Tibial artery (tissue), 4 donors: ENCODE data around the gene RGS11.

Source experiments
- DNase-seq, 2 donors: peaks; one replicate each; pipeline ENCODE4 v3.0.0-alpha.2; 2019
- H3K27ac ChIP-seq, 2 donors: fragments of 200-600 bp; sonication (generic) in 1 of 2; 1 replicate in 1 of 2; 2 replicates in 1 of 2; pipeline ENCODE4 v1.5.1; 2018 to 2019; ENCODE audit warnings: mild to moderate bottlenecking in 1 of 2
- H3K27me3 ChIP-seq, 2 donors: fragments of 200-600 bp; sonication (generic) in 1 of 2; one replicate each; pipeline versions ENCODE4 v1.5.1 to v1.6.0; 2016 to 2019
- H3K36me3 ChIP-seq, 3 donors: fragments of 200-600 bp; sonication (generic) in 2 of 3; one replicate each; pipeline ENCODE4 v1.5.1; 2016 to 2019; ENCODE audit warnings: mild to moderate bottlenecking in 2 of 3
- H3K4me1 ChIP-seq, 4 donors: fragments of 200-600 bp; sonication (generic) in 2 of 4; 1 replicate in 3 of 4; 2 replicates in 1 of 4; pipeline ENCODE4 v1.5.1; 2016 to 2019
- H3K4me3 ChIP-seq, 2 donors: fragments of 200-600 bp; sonication (generic) in 1 of 2; 1 replicate in 1 of 2; 2 replicates in 1 of 2; pipeline ENCODE4 v1.5.1; 2018 to 2019; ENCODE audit warnings: mild to moderate bottlenecking in 2 of 2
- H3K9me3 ChIP-seq, 3 donors: fragments of 200-600 bp; sonication (generic) in 1 of 3; one replicate each; pipeline ENCODE4 v1.5.1; 2016 to 2019
- CTCF ChIP-seq, 2 experiments: fragments of 200-600 bp in 1 of 2; fragments of 450-650 bp in 1 of 2; IDR thresholded peaks; one replicate each; pipeline ENCODE4 v1.5.1; 2017 to 2019; ENCODE audit warnings: antibody characterized with exemption in 2 of 2, mild to moderate bottlenecking in 1 of 2, moderate library complexity in 1 of 2
- intact Hi-C: fragments of 100-400 bp; cut with DNase I; formaldehyde crosslinking; loops from one replicate; pipeline ENCODE4 v1.15.0; 2023; ENCODE audit warnings: low total_unique reads

RGS11 gene

GRCh38 chr16:275786-276232, at the start of gene RGS11:
RGS11 (minus strand) TSS chr16:275944; CDS start chr16:275911, 33 bp downstream.
- H3K27me3 ChIP-seq, result peaks cover 0 to 53% of the 10 kb centered on the region in 2 donors
- intact Hi-C loops, result no loop called here
- H3K9me3 ChIP-seq, result no peaks in the 10 kb centered on the region
- peaks cover 0 to 25% (median 18%) of the 10 kb centered on the region in 4 donors for H3K4me1 ChIP-seq
- peak within 1 kb of the TSS; percentile 44 to 51 for H3K4me3 ChIP-seq
- DNase-seq, result no peak
- no peak for TF ChIP-seq CTCF (IDR thresholded peaks at IDR 0.05)
- no peak within 1 kb of the TSS for H3K27ac ChIP-seq
- no peaks in the 10 kb centered on the region for H3K36me3 ChIP-seq

GRCh38 chr16:324451-325334, 48.9 kb upstream of the RGS11 start:
- intact Hi-C loops, result no loop called here
- TF ChIP-seq CTCF (IDR thresholded peaks at IDR 0.05), result no peak
- no peaks in the 10 kb centered on the region for H3K9me3 ChIP-seq
- peaks cover 0 to 12% (median 4%) of the 10 kb centered on the region in 3 donors for H3K36me3 ChIP-seq
- H3K4me3 ChIP-seq, result no peak overlapping the region
- H3K27me3 ChIP-seq, result no peaks in the 10 kb centered on the region
- no peak overlapping the region for H3K27ac ChIP-seq
- DNase-seq, result no peak
- peaks cover 0 to 31% (median 17%) of the 10 kb centered on the region in 4 donors for H3K4me1 ChIP-seq

- Histone ChIP-seq H3K27ac (no peak overlapping the region), H3K4me3 (no peak overlapping the region), H3K4me1 (peaks cover 0 to 31% (median 17%) of the 10 kb centered on the region in 4 donors)
These were observed 48.4 kb upstream of the RGS11 start for GRCh38 chr16:324201-324450.

GRCh38 chr16:322476-323143, 46.9 kb upstream of the RGS11 start:
- no peak for DNase-seq
- peaks cover 0 to 31% (median 15%) of the 10 kb centered on the region in 3 donors for H3K36me3 ChIP-seq
- H3K27ac ChIP-seq, result no peak overlapping the region
- intact Hi-C loops, result no loop called here
- no peak for TF ChIP-seq CTCF (IDR thresholded peaks at IDR 0.05)
- no peak overlapping the region for H3K4me3 ChIP-seq
- H3K27me3 ChIP-seq, result no peaks in the 10 kb centered on the region
- H3K9me3 ChIP-seq, result no peaks in the 10 kb centered on the region
- peaks cover 0 to 24% (median 12%) of the 10 kb centered on the region in 4 donors for H3K4me1 ChIP-seq

More at GRCh38 chr16:324201-324450, 48.4 kb upstream of the RGS11 start:
- H3K27me3 ChIP-seq, result no peaks in the 10 kb centered on the region
- H3K36me3 ChIP-seq, result peaks cover 0 to 17% (median 8%) of the 10 kb centered on the region in 3 donors
- intact Hi-C loops, result no loop called here
- no peak for TF ChIP-seq CTCF (IDR thresholded peaks at IDR 0.05)
- H3K9me3 ChIP-seq, result no peaks in the 10 kb centered on the region
- no peak for DNase-seq

- H3K4me1 ChIP-seq, result peaks cover 0 to 18% (median 4%) of the 10 kb centered on the region in 4 donors
- intact Hi-C loops, result no loop called here
- no peak overlapping the region for H3K27ac ChIP-seq
- no peaks in the 10 kb centered on the region for H3K9me3 ChIP-seq
- TF ChIP-seq CTCF (IDR thresholded peaks at IDR 0.05), result no peak
- H3K27me3 ChIP-seq, result no peaks in the 10 kb centered on the region
- DNase-seq, result no peak
- H3K4me3 ChIP-seq, result no peak overlapping the region
- peaks cover 0 to 31% (median 15%) of the 10 kb centered on the region in 3 donors for H3K36me3 ChIP-seq
These were observed 45.8 kb upstream of the RGS11 start for GRCh38 chr16:321532-321931.
